ENCODE data around the gene TRIM44. TPM values are rescaled to one million over a fixed set of nuclear protein-coding genes. Genes with fewer than 3 reads are reported as not detected.
"Not testable (repeated sequence)": the region's sequence is repeated elsewhere in the genome, so short reads cannot be mapped to it uniquely, and the experiment has no call there.

Gene TRIM44
- total and polyA plus RNA-seq, 8 donors, result 5.1 to 65.3 (median 19.1) TPM

GRCh38 chr11:35838071-35838470 is 175.5 kb downstream of the TRIM44 start:
- TF ChIP-seq EP300 (IDR thresholded peaks at IDR 0.05) (no peak), POLR2A (IDR thresholded peaks at IDR 0.05) (no peak), POLR2AphosphoS5 (IDR thresholded peaks at IDR 0.05) (no peak), CTCF (IDR thresholded peaks at IDR 0.05) (no peak)
- intact Hi-C loops (cut with DNase I; ENCODE audit: low total_unique reads), result no loop called here
- 74 to 93% (median 87%) methylated on average over 3 of the region's 3 CpGs for WGBS, 5 donors
- H3K27me3 ChIP-seq, result no peaks in the 10 kb centered on the region
- H3K27ac ChIP-seq, result no peak overlapping the region
- H3K9me3 ChIP-seq, result peaks cover 0 to 5% (median 0%) of the 10 kb centered on the region in 4 donors
- H3K4me1 ChIP-seq, result no peaks in the 10 kb centered on the region
- no peak for DNase-seq
- H3K36me3 ChIP-seq, result no peaks in the 10 kb centered on the region
- H3K4me3 ChIP-seq, result no peak overlapping the region

DNA sequence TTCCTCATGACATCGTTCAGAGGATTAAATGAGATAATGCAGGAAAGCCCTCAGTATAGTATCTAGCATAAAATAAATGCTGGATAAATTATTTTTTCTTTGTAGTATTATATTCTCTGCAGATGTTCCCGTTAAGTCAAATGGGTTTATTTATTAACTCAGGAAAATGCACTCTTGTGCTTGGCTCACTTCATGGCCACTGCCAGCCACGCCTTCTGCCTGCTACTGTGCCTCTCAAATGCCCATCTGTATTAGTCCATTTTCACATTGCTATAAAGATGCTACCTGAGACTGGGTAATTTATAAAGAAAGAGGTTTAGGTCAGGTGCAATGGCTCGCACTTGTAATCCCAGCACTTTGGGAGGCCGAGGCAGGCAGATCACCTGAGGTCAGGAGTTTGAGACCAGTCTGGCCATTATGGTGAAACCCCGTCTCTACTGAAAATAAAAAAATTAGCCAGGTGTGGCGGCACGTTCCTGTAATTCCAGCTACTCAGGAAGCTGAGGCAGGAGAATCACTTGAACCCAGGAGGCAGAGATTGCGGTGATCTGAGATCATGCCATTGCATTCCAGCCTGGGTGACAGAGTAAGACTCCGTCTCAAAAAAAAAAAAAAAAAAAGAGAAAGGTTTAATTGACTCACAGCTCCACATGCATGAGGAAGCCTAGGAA is 176.3 kb downstream of the TRIM44 start:
- intact Hi-C loops (cut with DNase I; ENCODE audit: low total_unique reads); H3K27me3 ChIP-seq; H3K4me1 ChIP-seq; H3K36me3 ChIP-seq; H3K27ac ChIP-seq; H3K9me3 ChIP-seq; DNase-seq; H3K4me3 ChIP-seq: not testable (repeated sequence)
- 86 to 93% (median 89%) methylated on average over 10 of the region's 10 CpGs for WGBS, 5 donors

DNA sequence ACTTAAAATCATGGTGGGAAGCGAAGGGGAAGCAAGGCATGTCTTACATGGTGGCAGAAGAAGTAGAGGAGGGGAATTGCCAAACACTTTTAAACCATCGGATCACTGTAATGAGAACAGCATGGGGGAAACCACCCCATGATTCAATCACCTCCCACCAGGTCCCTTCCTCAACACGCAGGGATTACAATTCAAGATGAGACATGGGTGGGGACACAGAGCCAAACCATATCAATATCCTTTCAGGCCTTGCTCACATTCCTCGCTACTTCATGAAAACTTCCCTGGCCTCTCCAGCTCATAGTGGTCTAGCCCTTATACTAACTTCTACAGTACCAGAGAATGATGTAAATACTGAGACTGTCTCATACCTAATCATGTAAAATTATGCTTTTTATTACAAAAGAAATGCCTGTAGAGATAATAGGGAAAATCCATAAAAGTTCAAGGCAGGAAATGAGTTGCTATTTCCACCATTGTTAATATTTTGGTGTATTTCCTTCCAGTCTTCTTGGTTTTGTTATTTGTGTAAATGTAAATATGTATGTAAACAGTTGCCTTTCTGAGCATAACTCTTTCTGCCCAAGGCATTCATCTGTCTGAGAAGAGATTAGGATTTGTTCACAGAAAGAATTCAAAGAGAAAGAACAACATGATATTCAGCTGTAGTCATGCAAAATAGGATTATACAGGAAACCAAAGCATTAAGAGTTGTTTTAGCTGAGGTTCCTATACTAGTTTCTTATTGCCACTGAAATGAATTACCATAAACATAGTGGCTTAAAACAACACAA is 177.0 kb downstream of the TRIM44 start:
- 89 to 97% (median 90%) methylated on average over 4 of the region's 4 CpGs for WGBS, 5 donors
- H3K4me1 ChIP-seq, result no peaks in the 10 kb centered on the region
- no peak for DNase-seq
- no peak overlapping the region for H3K4me3 ChIP-seq
- no peaks in the 10 kb centered on the region for H3K27me3 ChIP-seq
- no peak overlapping the region for H3K27ac ChIP-seq
- intact Hi-C loops (cut with DNase I; ENCODE audit: low total_unique reads), result no loop called here
- no peaks in the 10 kb centered on the region for H3K36me3 ChIP-seq
- TF ChIP-seq POLR2AphosphoS5 (IDR thresholded peaks at IDR 0.05), result no peak
- TF ChIP-seq CTCF (IDR thresholded peaks at IDR 0.05), result no peak
- no peak for TF ChIP-seq EP300 (IDR thresholded peaks at IDR 0.05)
- no peak for TF ChIP-seq POLR2A (IDR thresholded peaks at IDR 0.05)
- H3K9me3 ChIP-seq, result peaks cover 0 to 5% (median 0%) of the 10 kb centered on the region in 4 donors

GRCh38 chr11:35841733-35842132 is 179.2 kb downstream of the TRIM44 start:
- WGBS, 5 donors, result 86 to 96% (median 90%) methylated on average over 3 of the region's 3 CpGs

More at GRCh38 chr11:35841733-35842132, 179.2 kb downstream of the TRIM44 start:
- H3K4me1 ChIP-seq, result no peaks in the 10 kb centered on the region
- DNase-seq, result no peak
- H3K27ac ChIP-seq, result no peak overlapping the region
- H3K9me3 ChIP-seq, result peaks cover 0 to 5% (median 0%) of the 10 kb centered on the region in 4 donors
- intact Hi-C loops (cut with DNase I; ENCODE audit: low total_unique reads), result no loop called here
- TF ChIP-seq POLR2AphosphoS5 (IDR thresholded peaks at IDR 0.05) (no peak), POLR2A (IDR thresholded peaks at IDR 0.05) (no peak), EP300 (IDR thresholded peaks at IDR 0.05) (no peak), CTCF (IDR thresholded peaks at IDR 0.05) (no peak)
- no peaks in the 10 kb centered on the region for H3K27me3 ChIP-seq
- H3K36me3 ChIP-seq, result no peaks in the 10 kb centered on the region
- H3K4me3 ChIP-seq, result no peak overlapping the region
